Smooth muscle cell (in vitro differentiated cells): Measurements from ENCODE around the gene HOXA2. TPM values are rescaled to one million over a fixed set of nuclear protein-coding genes. Genes with fewer than 3 reads are reported as not detected.

ENCODE experiments used
- DNase-seq: peaks from one replicate; lab custom pipeline; 2025; ENCODE audit not compliant: unreplicated experiment; lab: John Stamatoyannopoulos, UW
- H2AFZ ChIP-seq: fragments of 200-600 bp; sonication (generic); 2 replicates; pipeline ENCODE4 v1.6.0; 2016; ENCODE audit warnings: antibody characterized with exemption, low read depth, mild to moderate bottlenecking
- H3F3A ChIP-seq: fragments of 200-600 bp; sonication (generic); 2 replicates; pipeline ENCODE4 v1.6.0; 2017; ENCODE audit warnings: antibody characterized with exemption, low read depth
- H3K27ac ChIP-seq: fragments of 200-600 bp; sonication (generic); 2 replicates; pipeline ENCODE4 v1.5.1; 2016; ENCODE audit warnings: low read depth, mild to moderate bottlenecking
- H3K27me3 ChIP-seq: fragments of 200-600 bp; sonication (generic); 2 replicates; pipeline ENCODE4 v1.6.1; 2016; ENCODE audit warnings: low read depth, mild to moderate bottlenecking
- H3K36me3 ChIP-seq: fragments of 200-600 bp; sonication (generic); 2 replicates; pipeline ENCODE4 v1.5.1; 2016; ENCODE audit warnings: low read depth
- H3K4me1 ChIP-seq: fragments of 200-600 bp; sonication (generic); 2 replicates; pipeline ENCODE4 v1.5.1; 2016; ENCODE audit warnings: low read depth
- H3K4me2 ChIP-seq: fragments of 200-600 bp; sonication (generic); 2 replicates; pipeline ENCODE4 v1.6.0; 2016; ENCODE audit warnings: mild to moderate bottlenecking
- H3K4me3 ChIP-seq: fragments of 200-600 bp; sonication (generic); 2 replicates; pipeline ENCODE4 v1.5.1; 2016; ENCODE audit warnings: mild to moderate bottlenecking
- H3K79me2 ChIP-seq: fragments of 200-600 bp; sonication (generic); 2 replicates; pipeline ENCODE4 v1.6.0; 2016; ENCODE audit warnings: low read depth, mild to moderate bottlenecking
- H3K9ac ChIP-seq: fragments of 200-600 bp; sonication (generic); 2 replicates; pipeline ENCODE4 v1.6.0; 2016; ENCODE audit warnings: low read depth
- H3K9me3 ChIP-seq: fragments of 200-600 bp; sonication (generic); replicated peaks from 2 replicates; pipeline ENCODE4 v1.5.1; 2016; ENCODE audit warnings: low read depth
- H4K20me1 ChIP-seq: fragments of 200-600 bp; sonication (generic); 2 replicates; pipeline ENCODE4 v1.6.0; 2016; ENCODE audit warnings: low read depth
- WGBS: methylation state at CpG from one replicate; pipeline ENCODE4 v1.1.7; 2016; ENCODE audit warnings: low lambda C conversion rate; 5-methylcytosine and 5-hydroxymethylcytosine counted together
- polyA plus RNA-seq: library from polyadenylated mRNA; unstranded; fragments of >200 nt; fragmentation: Nextera tagmentation; extraction: Ambion mirVana; gene quantifications from 2 replicates; pipeline ENCODE4 v1.2.1, GENCODE V29; 2016
- total RNA-seq: library from RNA; depleted of rRNA; stranded (reverse); fragments of >200 nt; gene quantifications from 2 replicates; pipeline ENCODE4 v1.2.3, GENCODE V29; 2014
- TF ChIP-seq, protein P1 (sequence below): fragments of 200-600 bp; sonication (generic); IDR thresholded peaks from 2 replicates; pipeline ENCODE4 v1.5.1; 2017; ENCODE audit warnings: borderline replicate concordance, mild to moderate bottlenecking, antibody characterized with exemption; ENCODE audit not compliant: insufficient read depth, poor library complexity, severe bottlenecking

The HOXA2 gene
- total and polyA plus RNA-seq, 2 experiments from 2014 or later: not detected

DNA sequence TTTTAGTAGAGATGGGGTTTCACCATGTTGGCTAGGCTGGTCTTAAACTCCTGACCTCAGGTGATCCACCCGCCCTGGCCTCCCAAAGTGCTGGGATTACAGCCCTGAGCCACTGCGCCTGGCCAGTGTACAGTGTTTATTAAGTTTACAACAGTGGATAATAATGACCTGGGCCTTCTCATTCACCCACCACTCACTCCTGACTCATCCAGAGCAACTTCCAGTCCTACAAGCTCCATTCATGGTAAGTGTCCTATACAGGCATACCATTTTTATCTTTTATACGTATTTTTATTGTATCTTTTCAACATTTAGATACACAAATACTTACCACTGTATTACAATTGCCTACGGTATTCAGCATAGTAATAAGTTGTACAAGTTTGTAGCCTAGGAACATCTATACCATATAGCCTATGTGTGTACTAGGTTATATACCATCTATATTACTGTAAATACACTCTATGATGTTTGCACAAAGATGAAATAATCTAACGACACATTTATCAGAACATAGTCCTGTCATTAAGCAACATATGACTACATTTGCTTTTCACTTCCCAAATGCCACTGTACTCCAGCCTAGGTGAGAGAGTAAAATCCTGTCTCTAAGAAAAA lies 23.8 kb downstream of the HOXA2 start:
- no peak overlapping the region for H3K9ac ChIP-seq
- no peaks in the 10 kb centered on the region for H4K20me1 ChIP-seq
- no peak overlapping the region for H3K27ac ChIP-seq
- H3K27me3 ChIP-seq: peaks cover 7% of the 10 kb centered on the region
- TF ChIP-seq, protein P1, sequence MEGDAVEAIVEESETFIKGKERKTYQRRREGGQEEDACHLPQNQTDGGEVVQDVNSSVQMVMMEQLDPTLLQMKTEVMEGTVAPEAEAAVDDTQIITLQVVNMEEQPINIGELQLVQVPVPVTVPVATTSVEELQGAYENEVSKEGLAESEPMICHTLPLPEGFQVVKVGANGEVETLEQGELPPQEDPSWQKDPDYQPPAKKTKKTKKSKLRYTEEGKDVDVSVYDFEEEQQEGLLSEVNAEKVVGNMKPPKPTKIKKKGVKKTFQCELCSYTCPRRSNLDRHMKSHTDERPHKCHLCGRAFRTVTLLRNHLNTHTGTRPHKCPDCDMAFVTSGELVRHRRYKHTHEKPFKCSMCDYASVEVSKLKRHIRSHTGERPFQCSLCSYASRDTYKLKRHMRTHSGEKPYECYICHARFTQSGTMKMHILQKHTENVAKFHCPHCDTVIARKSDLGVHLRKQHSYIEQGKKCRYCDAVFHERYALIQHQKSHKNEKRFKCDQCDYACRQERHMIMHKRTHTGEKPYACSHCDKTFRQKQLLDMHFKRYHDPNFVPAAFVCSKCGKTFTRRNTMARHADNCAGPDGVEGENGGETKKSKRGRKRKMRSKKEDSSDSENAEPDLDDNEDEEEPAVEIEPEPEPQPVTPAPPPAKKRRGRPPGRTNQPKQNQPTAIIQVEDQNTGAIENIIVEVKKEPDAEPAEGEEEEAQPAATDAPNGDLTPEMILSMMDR: no peak
- H3K4me1 ChIP-seq: no peaks in the 10 kb centered on the region
- H3F3A ChIP-seq: no peaks in the 10 kb centered on the region
- no peak overlapping the region for H3K4me3 ChIP-seq
- no peak overlapping the region for H3K4me2 ChIP-seq
- no peaks in the 10 kb centered on the region for H3K9me3 ChIP-seq
- no peak overlapping the region for H2AFZ ChIP-seq
- 92% methylated on average over 5 of the region's 5 CpGs for WGBS
- no peaks in the 10 kb centered on the region for H3K79me2 ChIP-seq
- no peak for DNase-seq
- no peaks in the 10 kb centered on the region for H3K36me3 ChIP-seq

DNA sequence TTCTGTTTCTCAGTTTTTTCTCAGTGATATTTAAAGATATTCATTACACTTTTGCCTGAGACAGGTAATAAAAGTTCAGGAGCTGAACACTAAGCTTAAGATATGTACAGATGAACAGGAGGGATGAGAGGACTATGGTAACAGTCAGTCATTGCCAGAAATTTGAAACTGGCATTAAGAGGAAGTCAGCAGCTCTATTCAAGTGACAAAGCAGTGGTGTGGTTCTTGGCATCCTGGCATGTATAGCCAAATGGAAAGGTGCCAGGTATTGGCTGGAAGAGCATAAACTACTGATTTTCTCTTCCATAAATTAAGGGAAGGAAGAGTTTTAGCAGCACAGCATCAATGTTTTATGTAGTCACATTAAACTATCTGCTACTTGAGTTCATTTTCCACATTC lies 29.4 kb downstream of the HOXA2 start:
- H3K4me1 ChIP-seq: no peaks in the 10 kb centered on the region
- H3K4me2 ChIP-seq: no peak overlapping the region
- DNase-seq: no peak
- no peak overlapping the region for H3K4me3 ChIP-seq
- no peak overlapping the region for H2AFZ ChIP-seq
- no peaks in the 10 kb centered on the region for H3K9me3 ChIP-seq
- H3K27ac ChIP-seq: no peak overlapping the region
- no peaks in the 10 kb centered on the region for H3K36me3 ChIP-seq
- H3K9ac ChIP-seq: no peak overlapping the region
- H3K79me2 ChIP-seq: no peaks in the 10 kb centered on the region
- H4K20me1 ChIP-seq: no peaks in the 10 kb centered on the region
- TF ChIP-seq, protein P1: no peak
- H3F3A ChIP-seq: no peaks in the 10 kb centered on the region
- H3K27me3 ChIP-seq: no peaks in the 10 kb centered on the region

- WGBS: 77% methylated on average over 6 of the region's 6 CpGs
- Histone ChIP-seq H3K27me3 (no peaks in the 10 kb centered on the region), H3K36me3 (no peaks in the 10 kb centered on the region), H3K79me2 (no peaks in the 10 kb centered on the region), H3K4me1 (no peaks in the 10 kb centered on the region), H3K4me2 (no peak overlapping the region), H2AFZ (no peak overlapping the region), H3K9me3 (no peaks in the 10 kb centered on the region), H4K20me1 (no peaks in the 10 kb centered on the region), H3K27ac (no peak overlapping the region), H3F3A (no peaks in the 10 kb centered on the region), H3K9ac (no peak overlapping the region), H3K4me3 (no peak overlapping the region)
- TF ChIP-seq, protein P1: no peak
- no peak for DNase-seq
Observed at GRCh38 chr7:27071622-27072390, 30.7 kb downstream of the HOXA2 start.
